Ovary (tissue), 9 donors: ENCODE measurements around the gene CCDC33. TPM values are rescaled to one million over a fixed set of nuclear protein-coding genes. Genes with fewer than 3 reads are reported as not detected.

Experiments
- DNase-seq, 5 donors: peaks; one replicate each; pipeline ENCODE4 v3.0.0-alpha.2; 2019 to 2020
- H3K27ac ChIP-seq, 2 donors: fragments of 200-600 bp; one replicate each; pipeline versions ENCODE4 v1.5.1 to v1.8.0; 2019 to 2022
- H3K27me3 ChIP-seq: fragments of 200-600 bp; one replicate; pipeline ENCODE4 v1.8.0; 2022
- H3K36me3 ChIP-seq: fragments of 200-600 bp; sonication (generic); one replicate; pipeline ENCODE4 v1.5.1; 2019
- H3K4me1 ChIP-seq: one replicate; pipeline ENCODE4 v1.8.1; 2013; ENCODE audit warnings: mild to moderate bottlenecking, moderate library complexity; ENCODE audit not compliant: insufficient read depth
- H3K4me3 ChIP-seq: fragments of 200-600 bp; sonication (generic); one replicate; pipeline ENCODE4 v1.5.1; 2017
- H3K9me3 ChIP-seq, 2 donors: fragments of 200-600 bp in 1 of 2; sonication (generic) in 1 of 2; one replicate each; pipeline versions ENCODE4 v1.5.1 to v1.8.1; 2013 to 2019; ENCODE audit warnings: mild to moderate bottlenecking in 1 of 2, moderate library complexity in 1 of 2
- CTCF ChIP-seq, 3 donors: fragments of 450-650 bp in 2 of 3; fragments of 200-600 bp in 1 of 3; IDR thresholded peaks; one replicate each; pipeline versions ENCODE4 v1.5.1 to v1.8.0; 2016 to 2022; ENCODE audit warnings: antibody characterized with exemption in 3 of 3, mild to moderate bottlenecking in 1 of 3
- EP300 ChIP-seq: sonication (generic); formaldehyde crosslinking; IDR thresholded peaks from one replicate; pipeline ENCODE4 v1.6.1; 2017; ENCODE audit warnings: antibody characterized with exemption
- POLR2A ChIP-seq: fragments of 450-650 bp; IDR thresholded peaks from one replicate; pipeline ENCODE4 v1.6.1; 2017; ENCODE audit warnings: antibody characterized with exemption, mild to moderate bottlenecking, moderate library complexity
- WGBS, 3 donors: extraction: QIAGEN DNeasy Blood & Tissue Kit in 1 of 3; methylation state at CpG; one replicate each; pipeline versions ENCODE4 v1.1.5 to v1.1.7; 2013 to 2017; 5-methylcytosine and 5-hydroxymethylcytosine counted together
- intact Hi-C, 4 donors: fragments of 100-400 bp; cut with DNase I; formaldehyde crosslinking; loops; one replicate each; pipeline versions ENCODE4 v1.11.0 to v1.15.1; 2022 to 2023
- polyA plus RNA-seq, 2 donors: library from polyadenylated mRNA; stranded (reverse); fragments of 200-250 nt in 1 of 2; fragments of 350-450 nt in 1 of 2; fragmentation: Illumina TruSeq in 1 of 2; extraction: RNeasy Lipid Tissue Mini Kit (QIAGEN cat#74804) in 1 of 2; gene quantifications; one replicate each; pipeline ENCODE4 v1.2.3, GENCODE V29; 2013 to 2014
- total RNA-seq, 7 donors: library from RNA; depleted of rRNA in 2 of 7; stranded (reverse); fragments of >200 nt in 2 of 7; fragmentation: NEBNext Ultra II Directional in 3 of 7; extraction: Animal tissue kit (Norgen Biotek cat#: 25700) in 3 of 7; gene quantifications; one replicate each; pipeline versions ENCODE4 v1.1.0 to v1.2.4, GENCODE V29; 2016 to 2023
- donor health status: DM: no; HTN: no; CAD: no; lungs with moderate emphysema.
- donor health status: DM: no; HTN: no; CAD: no.
- donor health status: Bipolar disorder and iron deficiency.
- donor health status: DM: yes; HTN: yes; CAD: no.
- donor health status: DM: no; HTN: no; CAD: no.
- donor health status: DM: yes; HTN: yes; CAD: no.

Gene CCDC33
- total and polyA plus RNA-seq, 9 donors = 0.10 to 24.7 (median 1.9) TPM; not detected in 3

GRCh38 chr15:74337146-74337545, 101.0 kb downstream of the CCDC33 start:
- peak in 2 of 5 donors; percentile 17 to 31 for DNase-seq
- intact Hi-C loops = no loop called here
- no peak overlapping the region for H3K27ac ChIP-seq
- H3K9me3 ChIP-seq = no peaks in the 10 kb centered on the region
- no peaks in the 10 kb centered on the region for H3K36me3 ChIP-seq
- no peak overlapping the region for H3K4me3 ChIP-seq
- TF ChIP-seq CTCF (IDR thresholded peaks at IDR 0.05) (no peak), EP300 (no peak), POLR2A (no peak)
- 89 to 93% (median 91%) methylated on average over 5 of the region's 5 CpGs for WGBS, 3 donors
- H3K27me3 ChIP-seq = no peaks in the 10 kb centered on the region
- peaks cover 3% of the 10 kb centered on the region for H3K4me1 ChIP-seq

DNA sequence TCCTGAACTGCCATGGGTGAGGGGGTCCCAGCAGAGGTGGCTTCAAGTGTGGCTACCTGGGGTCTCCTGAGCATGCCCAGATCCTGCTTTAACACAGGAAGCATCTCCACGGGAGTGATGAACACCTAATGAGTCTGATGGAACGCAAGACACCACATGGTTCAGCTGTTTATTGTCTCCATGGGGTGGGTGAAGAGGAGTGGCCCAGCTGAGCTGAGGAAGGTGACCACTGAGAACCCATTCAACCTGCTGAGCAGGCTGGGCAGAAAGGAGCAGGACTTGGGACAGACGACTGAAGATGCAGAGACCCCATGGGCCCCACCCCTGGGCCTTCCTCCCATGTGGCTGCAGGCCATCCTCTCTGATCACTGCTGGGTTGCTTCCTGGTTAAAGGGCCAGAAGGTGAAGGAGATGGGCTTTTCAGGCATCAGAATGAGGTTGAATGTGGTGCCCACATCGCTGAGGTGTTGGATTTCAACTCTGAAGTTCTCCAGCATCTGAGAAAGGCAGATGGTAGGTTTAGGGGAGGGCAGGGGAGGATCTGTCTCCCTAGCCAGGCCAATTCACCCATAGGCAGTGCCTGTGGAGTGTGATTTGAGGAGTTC, 101.6 kb downstream of the CCDC33 start:
- intact Hi-C loops = no loop called here
- no peak overlapping the region for H3K27ac ChIP-seq
- no peak overlapping the region for H3K4me3 ChIP-seq
- no peaks in the 10 kb centered on the region for H3K27me3 ChIP-seq
- H3K9me3 ChIP-seq = no peaks in the 10 kb centered on the region
- H3K4me1 ChIP-seq = peaks cover 3% of the 10 kb centered on the region
- WGBS, 3 donors = 77 to 80% (median 78%) methylated on average over 3 to 4 of the region's 4 CpGs
- no peak for TF ChIP-seq CTCF (IDR thresholded peaks at IDR 0.05)
- TF ChIP-seq EP300 = no peak
- no peak for TF ChIP-seq POLR2A
- peak in 1 of 5 donors; percentile 17 for DNase-seq
- H3K36me3 ChIP-seq = no peaks in the 10 kb centered on the region

DNA sequence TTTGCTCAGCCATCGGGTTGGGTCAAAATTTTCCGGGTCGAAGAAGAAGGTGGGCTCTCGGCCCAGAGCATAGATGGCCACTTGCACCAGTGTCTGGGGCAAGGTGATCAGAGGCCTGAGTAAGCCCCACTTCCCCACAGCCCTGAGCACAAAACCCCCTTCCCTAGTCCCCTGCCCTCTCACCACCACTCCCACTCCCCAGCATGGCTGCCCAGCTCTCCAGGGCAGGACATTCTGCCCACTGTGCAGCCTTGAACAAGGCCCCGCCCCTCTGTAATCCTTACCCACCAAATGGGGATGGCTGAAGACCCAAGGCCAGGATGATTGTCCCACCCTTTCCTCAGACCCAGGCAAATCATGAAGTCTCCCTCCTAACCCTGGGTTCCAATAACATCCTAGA, 102.5 kb downstream of the CCDC33 start:
- TF ChIP-seq CTCF (IDR thresholded peaks at IDR 0.05) = no peak
- no peak for TF ChIP-seq POLR2A
- no peak for TF ChIP-seq EP300
- DNase-seq = peak in 2 of 5 donors; percentile 20 to 21
- Histone ChIP-seq H3K4me1 (peaks cover 3% of the 10 kb centered on the region), H3K4me3 (no peak overlapping the region), H3K27me3 (no peaks in the 10 kb centered on the region), H3K27ac (no peak overlapping the region), H3K9me3 (no peaks in the 10 kb centered on the region), H3K36me3 (no peaks in the 10 kb centered on the region)
- intact Hi-C loops = no loop called here
- 93 to 98% (median 98%) methylated on average over 5 of the region's 5 CpGs for WGBS, 3 donors

DNA sequence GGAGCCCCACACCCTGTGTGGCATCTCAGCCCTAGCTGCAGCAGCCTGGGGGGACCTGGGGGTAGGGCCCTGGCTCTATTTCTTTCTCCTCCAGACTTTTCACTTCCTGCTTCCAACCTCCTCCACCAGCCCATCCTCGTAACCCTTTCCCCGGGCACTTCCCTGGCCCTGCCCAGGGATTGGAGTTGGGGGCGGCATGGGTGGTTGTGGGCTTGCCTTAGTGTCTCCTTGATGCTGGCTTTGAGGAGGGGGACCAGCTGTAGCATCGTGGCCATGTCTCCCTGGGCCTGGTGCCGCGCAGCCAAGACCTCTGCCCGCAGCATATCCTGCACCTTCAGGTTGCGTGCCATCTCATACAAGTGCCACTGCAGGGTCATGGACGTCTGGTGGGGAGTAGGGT, 103.2 kb downstream of the CCDC33 start:
- H3K4me3 ChIP-seq = no peak overlapping the region
- H3K27ac ChIP-seq = no peak overlapping the region
- DNase-seq = peak in 2 of 5 donors; percentile 17 to 23
- H3K36me3 ChIP-seq = no peaks in the 10 kb centered on the region
- TF ChIP-seq EP300 = no peak
- no peak for TF ChIP-seq POLR2A
- TF ChIP-seq CTCF (IDR thresholded peaks at IDR 0.05) = no peak
- no peaks in the 10 kb centered on the region for H3K9me3 ChIP-seq
- intact Hi-C loops = no loop called here
- H3K4me1 ChIP-seq = peaks cover 3% of the 10 kb centered on the region
- WGBS, 3 donors = 95 to 98% (median 95%) methylated on average over 6 to 9 of the region's 9 CpGs
- H3K27me3 ChIP-seq = no peaks in the 10 kb centered on the region
